Embryonic facial prominence (tissue), 1 donor: ENCODE data around the gene PADI1.
"Not testable (repeated sequence)": the region's sequence is repeated elsewhere in the genome, so short reads cannot be mapped to it uniquely, and the experiment has no call there.

Experiments
- DNase-seq: peaks from one replicate; pipeline ENCODE4 v3.0.0-alpha.2; 2016; ENCODE audit errors: extremely low spot score

The PADI1 gene

DNA sequence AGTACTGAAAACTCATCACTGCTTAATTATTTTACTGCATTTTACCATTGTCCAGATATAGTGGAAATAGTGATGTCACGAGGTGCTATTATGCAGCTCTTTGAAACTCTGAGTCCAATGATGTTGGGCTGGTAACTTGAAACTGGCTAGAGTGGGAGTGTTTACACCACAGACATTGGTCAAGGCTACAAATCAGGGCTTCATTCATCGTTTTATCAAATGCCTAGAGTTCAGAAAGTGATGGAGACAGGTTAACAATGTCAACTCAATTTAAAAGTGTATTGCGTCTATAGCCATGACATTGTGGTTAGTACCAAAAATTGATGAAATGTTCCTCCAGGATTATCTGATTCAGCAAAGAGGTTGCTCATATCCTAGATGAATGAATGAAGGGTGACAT, 12.7 kb downstream of the PADI1 start:
- no peak for DNase-seq

DNA sequence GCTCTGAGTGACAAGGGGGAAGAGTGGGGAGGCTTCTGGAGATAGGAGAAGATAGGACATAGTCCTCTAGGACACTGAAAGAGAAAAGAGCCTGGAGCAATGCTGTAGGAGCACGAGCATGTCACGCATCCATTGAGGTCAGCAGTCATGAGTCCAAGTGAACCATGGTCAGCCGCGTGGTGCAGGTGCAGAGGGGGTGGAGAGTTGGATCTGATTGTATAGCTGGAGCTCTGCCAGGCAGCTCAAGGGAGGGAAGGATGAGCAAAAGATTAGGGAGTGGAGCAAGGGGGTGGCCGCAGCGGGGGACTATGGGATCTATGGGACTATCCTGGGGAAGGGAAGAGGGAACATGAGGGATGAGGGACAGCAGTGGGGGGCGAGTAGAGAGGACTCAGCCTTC, 14.0 kb downstream of the PADI1 start:
- DNase-seq = no peak

DNA sequence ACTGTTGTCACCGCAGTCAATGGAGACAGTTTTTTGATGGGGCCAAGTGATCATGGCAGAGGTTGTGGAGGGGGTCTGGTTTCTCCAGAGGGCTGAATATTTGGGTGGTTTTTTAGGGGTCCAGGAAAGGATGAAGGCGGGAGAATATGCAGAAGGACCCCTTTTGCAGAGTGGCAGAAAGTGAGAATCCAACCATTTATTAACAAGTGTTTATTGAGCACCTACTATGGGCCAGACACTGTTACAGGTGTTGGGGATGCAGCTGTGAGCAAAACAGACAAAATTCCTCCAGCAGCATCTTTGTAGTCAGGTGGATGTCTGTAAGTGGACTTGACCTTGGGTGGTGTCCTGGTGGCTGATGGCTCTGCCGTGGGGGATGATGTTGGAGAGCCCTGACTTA, 15.4 kb downstream of the PADI1 start:
- no peak for DNase-seq

DNA sequence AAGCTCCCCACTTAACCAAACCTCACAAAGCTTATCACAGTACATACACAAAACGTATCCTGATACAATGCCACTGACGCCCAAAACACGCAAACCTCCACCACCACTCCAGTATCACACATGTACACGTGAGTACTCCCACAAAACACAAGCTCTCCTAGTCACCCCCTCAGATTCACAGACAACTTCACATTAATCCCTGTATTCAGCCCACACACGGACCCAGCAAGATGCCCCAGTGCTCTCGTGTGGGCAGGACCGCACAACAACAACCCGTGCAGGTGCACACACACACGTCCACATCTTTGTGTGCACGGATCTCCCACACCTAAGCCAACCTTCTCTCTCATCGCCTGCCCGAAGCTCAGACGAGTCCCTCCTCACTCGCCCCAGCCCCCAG, 17.6 kb downstream of the PADI1 start:
- DNase-seq = no peak

DNA sequence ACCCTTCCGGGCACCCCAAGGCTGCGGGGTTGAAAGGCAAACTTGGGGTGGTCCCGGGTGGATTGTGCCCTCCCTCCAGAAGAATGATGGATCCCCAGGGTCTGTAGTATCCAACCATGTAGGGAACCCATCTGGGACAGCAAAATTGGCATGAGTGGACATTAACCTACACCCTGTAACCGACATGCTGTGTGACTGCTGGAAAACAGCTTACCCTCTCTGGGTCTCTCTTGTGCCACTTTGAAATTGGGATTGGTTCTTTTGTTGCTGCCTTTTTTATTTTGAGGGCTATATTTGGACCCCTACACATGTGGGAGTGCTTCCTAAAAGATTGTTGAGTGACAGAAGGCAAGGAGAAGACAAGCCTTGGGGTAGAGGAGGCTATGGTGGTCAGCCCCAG, 19.5 kb downstream of the PADI1 start:
- DNase-seq = no peak

DNA sequence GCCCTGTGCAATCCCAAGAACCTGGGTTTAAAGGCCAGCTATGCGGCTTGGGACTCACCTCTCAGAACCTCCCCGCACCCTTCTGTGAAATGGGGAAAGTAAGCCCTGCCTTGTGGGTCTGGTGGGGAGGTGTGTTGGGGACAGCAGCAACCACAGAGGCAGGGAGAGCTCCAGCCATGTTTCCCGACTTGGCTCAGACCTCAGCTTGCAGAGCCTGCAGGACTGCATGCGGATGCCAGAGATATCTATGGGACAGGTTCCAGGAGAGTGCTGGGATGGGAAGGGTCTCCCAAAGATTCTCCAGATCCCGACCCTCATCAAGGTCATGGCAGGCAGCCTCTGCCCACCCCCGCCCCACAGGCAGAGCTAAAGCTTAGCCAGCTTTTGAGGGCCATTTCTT, 20.2 kb downstream of the PADI1 start:
- no peak for DNase-seq

DNA sequence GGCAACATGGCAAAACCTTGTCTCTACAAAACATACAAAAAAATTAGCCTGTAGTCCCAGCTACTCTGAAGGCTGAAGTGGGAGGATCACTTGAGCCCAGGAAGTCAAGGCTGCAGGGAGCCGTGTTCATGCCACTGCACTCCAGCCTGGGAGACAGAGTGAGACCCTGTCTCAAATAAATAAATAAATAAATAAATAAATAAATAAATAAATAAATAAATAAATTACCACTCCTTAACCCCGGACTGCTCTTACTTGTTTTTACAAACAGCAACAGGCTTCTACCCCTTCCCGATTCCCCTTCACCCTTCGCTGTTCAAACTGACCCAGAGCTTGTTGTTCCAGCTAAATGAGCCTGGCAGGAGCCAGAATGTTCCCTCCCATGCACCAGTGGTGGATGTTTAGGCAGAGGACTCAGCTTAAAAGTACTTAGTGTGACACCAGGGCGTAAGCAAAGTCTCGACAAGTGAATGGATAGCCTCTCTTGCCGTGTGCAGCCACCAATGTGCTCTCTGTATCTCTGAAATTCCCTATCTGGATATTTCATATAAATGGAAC, 22.5 kb downstream of the PADI1 start:
- DNase-seq = no peak

DNA sequence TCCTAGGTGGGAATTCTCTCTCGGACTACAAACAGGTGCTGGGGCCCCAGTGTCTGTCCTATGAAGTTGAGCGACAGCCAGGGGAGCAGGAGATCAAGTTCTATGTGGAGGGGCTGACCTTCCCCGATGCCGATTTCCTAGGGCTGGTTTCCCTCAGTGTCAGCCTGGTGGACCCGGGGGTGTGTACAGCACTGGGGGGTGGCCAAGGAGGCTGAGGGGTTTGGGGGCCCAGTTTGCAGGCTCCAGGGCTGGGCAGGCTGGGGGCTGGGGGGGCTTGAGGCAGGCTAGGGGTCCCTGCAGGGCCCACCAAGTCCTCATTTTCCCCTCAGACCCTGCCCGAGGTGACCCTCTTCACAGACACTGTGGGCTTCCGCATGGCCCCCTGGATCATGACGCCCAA, 23.7 kb downstream of the PADI1 start:
- DNase-seq = no peak

DNA sequence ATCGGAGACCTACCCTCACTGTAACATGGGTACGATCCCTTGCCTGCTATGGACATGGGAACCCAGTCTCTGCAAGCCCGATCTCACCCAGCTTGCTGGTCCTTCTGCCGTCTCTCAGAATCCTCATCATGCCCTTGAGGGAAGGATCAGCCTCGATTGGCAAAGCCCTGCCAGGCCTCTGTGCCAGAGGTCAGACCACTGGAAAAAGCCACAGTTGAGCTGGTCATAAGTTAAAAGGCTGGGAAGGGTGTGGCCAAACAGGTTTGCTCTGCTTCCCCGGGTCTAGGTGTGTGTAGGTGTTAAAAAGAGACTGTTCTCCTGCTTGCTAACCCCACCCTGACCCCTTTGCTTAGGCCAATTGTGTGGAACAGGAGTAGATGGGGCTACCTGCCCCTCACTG, 24.5 kb downstream of the PADI1 start:
- no peak for DNase-seq

DNA sequence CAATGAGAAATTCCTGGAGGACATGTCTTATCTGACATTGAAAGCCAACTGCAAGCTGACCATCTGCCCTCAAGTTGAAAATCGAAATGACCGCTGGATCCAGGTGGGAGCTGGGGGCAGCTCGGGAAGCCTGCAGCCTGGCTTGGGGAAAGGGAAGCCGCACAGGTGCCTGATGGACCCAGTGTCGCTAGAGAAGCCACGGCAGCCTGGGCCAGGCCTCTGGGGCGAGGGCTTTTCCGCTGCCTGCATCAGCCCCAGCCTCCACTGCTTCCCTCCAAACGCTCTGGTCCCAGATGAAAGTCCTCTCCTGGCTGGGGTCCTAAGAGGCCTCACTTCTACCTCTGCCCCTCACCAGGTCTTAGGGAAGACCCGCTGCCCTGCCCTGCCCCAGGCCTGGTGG, 25.2 kb downstream of the PADI1 start:
- DNase-seq = no peak

DNA sequence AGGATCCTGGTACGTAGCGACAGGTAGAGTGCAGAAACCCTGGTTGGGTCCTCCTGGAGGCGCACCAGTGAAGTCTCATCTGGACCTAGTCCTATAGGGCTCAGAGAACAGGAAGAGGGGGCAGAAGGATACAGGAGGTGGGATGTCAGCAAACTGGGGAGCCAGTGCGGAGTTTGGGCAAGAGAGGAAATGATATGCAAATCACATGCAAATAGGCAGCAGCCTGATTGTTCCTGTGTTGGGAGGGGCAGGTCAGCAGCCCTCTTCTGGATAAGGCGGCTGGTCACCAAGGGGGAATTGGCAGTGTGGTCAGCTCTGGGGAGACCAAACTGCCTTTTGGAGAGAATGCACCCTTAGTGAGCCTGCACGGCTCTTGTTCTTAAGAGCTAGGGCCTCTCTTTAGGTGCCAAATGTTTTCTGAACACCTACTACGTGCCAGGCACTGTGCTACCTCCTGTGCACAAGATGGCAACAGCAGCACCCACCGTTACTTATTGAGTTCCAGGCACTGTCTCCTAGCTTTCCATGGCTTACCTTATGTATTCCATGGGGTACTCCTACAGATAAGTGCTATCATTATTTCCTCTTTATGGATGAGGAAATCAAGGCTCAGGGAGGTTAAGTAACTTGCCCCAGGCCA, 25.9 kb downstream of the PADI1 start:
- no peak for DNase-seq

DNA sequence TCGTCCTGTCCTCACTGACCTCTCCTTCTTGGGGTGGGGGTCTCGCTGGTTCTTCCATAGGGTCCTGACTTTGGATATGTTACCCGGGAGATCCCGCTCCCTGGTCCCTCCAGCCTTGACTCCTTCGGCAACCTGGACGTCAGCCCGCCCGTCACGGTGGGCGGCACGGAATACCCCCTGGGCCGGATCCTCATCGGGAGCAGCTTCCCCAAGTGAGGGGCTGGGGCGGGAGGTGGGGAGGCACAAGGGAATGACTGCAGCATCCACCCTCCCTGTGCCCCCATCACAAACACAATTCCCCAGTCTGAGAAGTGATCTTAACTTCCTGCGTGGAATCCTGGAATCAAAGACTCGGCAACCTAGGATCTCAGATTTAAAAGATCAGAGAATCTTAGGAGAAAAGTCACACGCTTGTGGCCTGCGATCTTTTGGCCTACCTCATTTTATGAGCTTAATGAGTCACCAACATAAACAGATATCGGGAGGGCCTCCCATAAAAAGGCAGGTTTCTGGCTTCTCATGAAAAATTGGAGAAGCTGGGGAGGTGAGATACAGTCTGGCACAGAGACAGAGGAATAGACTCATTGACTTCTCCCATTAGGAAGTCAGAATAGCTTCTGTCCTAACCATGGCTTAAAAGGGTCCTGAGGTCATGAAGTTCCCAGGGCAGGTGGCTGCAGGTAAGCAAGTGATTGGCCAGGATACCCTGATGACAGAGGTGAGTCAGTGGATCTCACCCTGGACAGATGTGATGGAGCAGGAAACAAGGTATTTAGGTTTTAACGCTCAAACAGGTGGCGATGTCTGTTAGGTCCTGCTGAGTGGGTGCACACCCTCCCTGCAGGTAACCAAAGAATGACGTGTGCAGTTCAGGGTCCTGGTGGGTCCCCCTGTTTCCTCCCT, 28.1 kb downstream of the PADI1 start:
- DNase-seq = no peak

DNA sequence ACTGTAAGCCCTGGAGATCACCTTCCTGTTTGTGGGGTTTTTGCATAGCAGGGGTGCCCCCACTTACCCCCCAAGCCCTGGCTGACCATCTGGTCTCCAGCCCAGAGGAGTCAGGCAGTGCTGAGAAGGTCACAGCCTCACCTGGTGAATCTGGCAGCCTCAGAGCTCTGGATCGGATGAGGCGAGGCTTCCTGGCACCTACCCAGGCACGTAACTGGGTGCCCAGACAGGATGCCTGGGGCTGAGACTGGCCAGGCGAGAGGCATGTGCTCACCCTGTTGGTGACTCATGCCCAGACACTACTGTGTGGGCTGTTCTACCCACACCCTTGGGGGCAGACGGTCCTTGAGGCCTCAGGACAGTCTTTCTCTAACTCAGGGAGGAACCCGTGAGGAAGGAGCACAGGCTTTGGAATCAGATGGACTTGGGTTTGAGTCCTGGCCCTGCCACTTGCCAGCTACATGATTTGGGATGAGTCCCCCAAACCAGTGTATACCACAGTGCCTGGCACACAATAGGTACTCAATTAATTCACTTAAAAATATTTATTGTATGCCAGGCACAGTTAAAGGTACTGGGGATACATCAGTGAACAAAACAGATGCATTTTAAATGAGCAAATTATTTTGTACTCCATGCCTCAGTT, 28.9 kb downstream of the PADI1 start:
- no peak for DNase-seq

DNA sequence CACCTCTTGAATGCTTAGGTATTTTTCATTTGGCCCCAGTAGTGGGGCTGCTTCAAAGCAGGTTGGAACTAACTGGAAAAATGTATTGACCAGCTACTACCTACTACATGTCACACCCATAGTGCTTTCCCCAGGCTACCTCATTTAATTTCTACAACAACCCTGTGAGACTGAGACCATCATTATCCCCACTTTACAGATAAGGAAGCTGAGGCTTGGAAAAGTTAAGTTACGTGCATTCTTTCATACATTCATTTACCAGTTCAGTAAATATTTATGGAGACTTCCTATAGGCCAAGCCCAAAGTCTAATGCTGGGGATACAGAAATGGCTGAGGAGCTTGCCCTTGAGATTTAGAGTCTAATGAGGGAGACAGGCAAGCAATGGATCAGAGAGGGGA, 29.5 kb downstream of the PADI1 start:
- no peak for DNase-seq

DNA sequence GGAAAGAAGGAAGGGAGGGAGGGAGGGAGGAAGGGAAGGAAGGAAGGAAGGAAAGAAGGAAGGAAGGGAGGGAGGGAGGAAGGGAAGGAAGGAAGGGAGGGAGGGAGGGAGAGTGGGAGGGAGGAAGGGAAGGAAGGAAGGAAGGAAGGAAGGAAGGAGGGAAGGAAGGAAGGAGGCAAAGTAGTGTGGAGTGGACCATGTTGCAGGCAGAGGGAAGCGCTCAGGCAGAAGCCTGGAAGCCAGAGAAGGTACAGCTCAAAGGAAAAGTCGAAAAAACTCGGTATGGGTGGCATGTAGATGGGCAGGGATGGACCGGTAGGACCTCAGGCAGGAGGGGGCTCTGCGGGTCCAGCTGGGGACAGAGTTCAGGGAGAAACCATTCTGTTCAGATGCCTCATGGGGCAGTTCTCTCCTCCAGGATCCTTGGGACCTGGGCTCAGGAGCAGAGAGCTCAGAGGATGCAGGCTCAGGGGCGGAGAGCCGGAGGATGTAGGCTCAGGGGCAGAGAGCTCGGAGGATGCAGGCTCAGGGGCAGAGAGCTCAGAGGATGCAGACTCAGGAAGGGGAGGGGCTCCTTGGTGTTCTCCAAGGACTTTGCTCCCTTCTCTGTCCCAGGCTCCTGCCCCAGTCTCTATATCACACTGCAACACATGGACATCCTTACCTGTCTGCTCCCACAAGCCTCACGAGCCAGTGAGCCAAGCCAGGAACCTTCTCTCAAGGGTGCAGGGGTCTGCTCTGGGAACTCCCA, 30.4 kb downstream of the PADI1 start:
- no peak for DNase-seq

DNA sequence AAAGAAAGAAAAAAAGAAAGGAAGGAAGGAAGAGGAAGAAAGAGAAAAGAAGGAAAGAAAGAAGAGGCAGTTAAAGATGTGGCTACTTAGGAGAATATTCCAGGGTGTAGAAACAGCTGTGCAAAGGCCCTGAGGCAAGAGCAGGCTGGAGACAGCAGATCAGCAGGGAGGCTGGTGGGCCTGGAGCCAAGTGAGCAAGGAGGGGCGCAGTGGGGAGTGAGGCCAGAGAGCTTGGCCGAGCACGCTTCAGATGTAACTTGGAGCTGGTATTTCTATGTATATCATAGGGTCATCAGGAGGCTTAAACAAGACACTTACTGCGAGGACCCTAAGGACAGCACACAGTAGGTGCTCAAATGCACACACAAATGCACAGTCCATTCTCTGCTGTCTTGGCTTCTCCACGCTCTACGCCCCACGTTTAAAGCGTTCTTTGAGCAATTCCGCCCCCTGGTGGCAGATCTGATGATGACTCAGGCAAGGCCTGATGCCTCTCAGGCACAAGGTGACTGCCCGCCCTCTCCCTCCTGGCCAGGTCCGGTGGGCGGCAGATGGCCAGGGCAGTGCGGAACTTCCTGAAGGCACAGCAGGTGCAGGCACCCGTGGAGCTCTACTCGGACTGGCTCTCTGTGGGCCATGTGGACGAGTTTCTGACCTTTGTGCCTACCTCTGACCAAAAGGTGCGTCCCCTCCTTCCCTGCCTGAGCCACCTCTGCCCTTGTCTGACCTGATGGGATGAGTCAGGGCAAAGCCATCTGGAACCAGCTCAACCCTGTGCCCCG, 32.0 kb downstream of the PADI1 start:
- DNase-seq = peak; percentile 45

DNA sequence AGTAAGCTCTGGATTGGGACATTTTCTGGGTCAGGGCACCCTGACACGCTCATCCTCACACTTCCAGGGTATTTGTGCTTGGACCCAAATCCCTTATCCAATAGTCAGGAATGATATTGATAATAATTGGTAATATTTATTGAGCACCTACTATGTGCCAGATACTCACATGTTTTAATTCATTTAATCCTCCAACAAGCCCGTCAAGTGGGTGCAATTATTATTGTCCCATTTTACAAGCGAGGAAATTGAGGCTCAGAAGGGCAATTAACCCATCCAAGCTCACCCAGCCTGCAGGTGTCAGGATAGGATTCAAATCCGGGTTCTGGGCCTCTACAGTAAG, 32.6 kb downstream of the PADI1 start:
- DNase-seq = no peak

DNA sequence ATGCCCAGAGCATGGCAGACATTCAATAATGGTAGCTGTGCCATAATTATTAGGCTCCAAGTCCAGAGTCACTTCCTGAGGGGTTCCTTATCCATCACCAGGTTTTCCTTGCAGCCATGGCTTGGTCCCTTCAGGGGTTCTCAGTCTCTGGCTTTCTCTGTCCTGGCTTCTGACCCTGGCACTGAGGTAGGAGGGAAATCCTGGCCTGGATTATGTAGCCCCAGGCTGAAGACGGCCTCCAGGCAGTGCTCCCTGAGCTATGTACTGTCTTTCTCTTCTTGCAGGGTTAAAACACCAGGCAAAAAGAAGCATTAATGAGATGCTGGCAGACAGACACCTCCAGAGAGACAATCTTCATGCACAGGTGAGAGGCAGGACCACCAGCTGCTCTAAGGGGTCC, 34.5 kb downstream of the PADI1 start:
- no peak for DNase-seq

DNA sequence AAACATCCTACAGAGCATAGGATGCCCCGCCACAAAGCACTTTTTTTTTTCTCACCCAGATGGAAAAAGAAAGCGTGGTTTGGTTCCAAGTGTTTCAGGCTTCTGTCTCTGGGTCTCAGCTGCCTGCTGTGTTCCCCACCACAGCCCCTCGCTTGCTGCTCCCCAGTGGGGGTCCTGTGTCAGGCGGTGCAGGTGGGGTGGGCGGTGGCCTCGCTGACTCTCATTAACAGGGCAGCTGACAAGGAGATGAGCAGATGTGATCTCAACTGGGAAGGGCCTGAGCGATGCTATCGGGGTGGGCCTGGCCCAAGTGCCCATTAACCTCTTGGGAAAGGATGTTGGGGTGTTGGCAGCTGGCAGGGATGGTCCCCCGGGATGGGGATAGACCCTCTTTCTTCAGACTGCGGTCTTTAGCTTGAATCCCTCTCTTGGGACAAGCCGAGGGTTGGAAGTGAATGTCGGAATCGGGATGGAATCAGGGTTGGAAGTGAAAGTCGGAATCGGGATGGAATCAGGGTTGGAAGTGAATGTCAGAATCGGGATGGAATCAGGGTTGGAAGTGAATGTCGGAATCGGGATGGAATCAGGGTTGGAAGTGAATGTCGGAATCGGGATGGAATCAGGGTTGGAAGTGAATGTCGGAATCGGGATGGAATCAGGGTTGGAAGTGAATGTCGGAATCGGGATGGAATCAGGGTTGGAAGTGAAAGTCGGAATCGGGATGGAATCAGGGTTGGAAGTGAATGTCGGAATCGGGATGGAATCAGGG, 36.3 kb downstream of the PADI1 start:
- DNase-seq = not testable (repeated sequence)

DNA sequence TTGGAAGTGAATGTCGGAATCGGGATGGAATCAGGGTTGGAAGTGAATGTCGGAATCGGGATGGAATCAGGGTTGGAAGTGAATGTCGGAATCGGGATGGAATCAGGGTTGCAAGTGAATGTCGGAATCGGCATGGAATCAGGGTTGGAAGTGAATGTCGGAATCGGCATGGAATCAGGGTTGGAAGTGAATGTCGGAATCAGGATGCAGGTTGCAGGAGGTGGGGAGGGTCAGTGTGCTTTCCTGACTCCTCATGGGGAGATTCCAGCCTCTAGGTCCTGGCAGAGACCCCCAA, 36.8 kb downstream of the PADI1 start:
- DNase-seq = not testable (repeated sequence)

DNA sequence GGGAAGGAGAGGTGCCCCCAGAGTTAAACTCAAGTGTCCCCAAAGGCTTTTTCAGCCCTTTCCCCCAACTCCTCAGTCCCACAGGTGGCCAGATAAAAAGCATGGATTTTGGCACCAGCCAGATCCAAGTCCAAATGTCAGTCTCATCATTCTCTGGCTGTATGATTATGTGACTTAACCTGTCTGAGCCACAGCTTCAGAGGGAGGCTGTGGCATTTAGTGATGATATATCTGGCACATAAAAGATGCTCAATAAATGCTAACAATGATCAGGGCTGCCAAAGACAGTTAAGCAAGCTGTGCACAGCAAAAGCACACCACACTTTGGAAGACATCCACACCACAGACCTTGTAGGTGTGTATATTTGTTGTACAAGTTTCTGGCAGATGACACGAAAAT, 38.3 kb downstream of the PADI1 start:
- DNase-seq = no peak
